Measurements from ENCODE around the gene ETV4. TPM values are rescaled to one million over a fixed set of nuclear protein-coding genes. Genes with fewer than 3 reads are reported as not detected.
A peak's percentile ranks its signal among the peaks of the same experiment; 100 is the strongest.

Gene ETV4
- total and polyA plus RNA-seq, 2 of the 13 experiments (the other 11 are each of a cell fraction or from before 2014, with no cell fraction given) = 128 to 330 TPM

GRCh38 chr17:43483674-43484551 lies 62.2 kb downstream of the ETV4 start, which contains the start of gene DHX8 (continued):
- TF ChIP-seq KAT7 (CRISPR knock-in tag; IDR thresholded peaks at IDR 0.05; ENCODE audit: borderline replicate concordance) (no peak), ZNF713 (CRISPR knock-in tag; IDR thresholded peaks at IDR 0.05) (no peak), ATF6 (CRISPR knock-in tag; conservative IDR thresholded peaks at IDR 0.05) (peak; percentile 97), NCOA5 (CRISPR knock-in tag; IDR thresholded peaks at IDR 0.05) (no peak), MTA1 (CRISPR knock-in tag; IDR thresholded peaks at IDR 0.05; ENCODE audit: borderline replicate concordance) (peak; percentile 74; the same call in 1 of the 2 replicates), SAFB2 (CRISPR knock-in tag; IDR thresholded peaks at IDR 0.05; ENCODE audit: borderline replicate concordance, low read depth) (no peak; the same call in 1 of the 2 replicates), ERF (CRISPR knock-in tag; IDR thresholded peaks at IDR 0.05) (peak; percentile 100), RBM39 (IDR thresholded peaks at IDR 0.05; ENCODE audit: low read depth, low read length, poor library complexity, severe bottlenecking) (peak; percentile 77), ATF5 (CRISPR knock-in tag; IDR thresholded peaks at IDR 0.05; ENCODE audit: low read depth) (peak; percentile 18; the same call in 1 of the 2 replicates), ZNF567 (CRISPR knock-in tag; IDR thresholded peaks at IDR 0.05; ENCODE audit: borderline replicate concordance) (no peak; the same call in 1 of the 2 replicates), HOXD1 (CRISPR knock-in tag; IDR thresholded peaks at IDR 0.05) (peak; percentile 49; the same call in 1 of the 2 replicates), CEBPB (IDR thresholded peaks at IDR 0.05; ENCODE audit: borderline replicate concordance, low read depth, low read length) (no peak), SIN3A (IDR thresholded peaks at IDR 0.05; ENCODE audit: borderline replicate concordance, low read depth, low read length) (peak; percentile 79), EHMT2 (IDR thresholded peaks at IDR 0.05; ENCODE audit: borderline replicate concordance, low read depth, low read length) (no peak), KLF15 (CRISPR knock-in tag; IDR thresholded peaks at IDR 0.05; ENCODE audit: borderline replicate concordance) (no peak; the same call in 1 of the 2 replicates), ZNF20 (CRISPR knock-in tag; IDR thresholded peaks at IDR 0.05) (no peak), ZFP36L1 (CRISPR knock-in tag; IDR thresholded peaks at IDR 0.05) (0 out of 2 replicates have a peak, but pooled peaks have one; percentile 27), ZNF337 (CRISPR knock-in tag; IDR thresholded peaks at IDR 0.05; ENCODE audit: borderline replicate concordance, low read depth) (no peak), IRX3 (CRISPR knock-in tag; IDR thresholded peaks at IDR 0.05; ENCODE audit: borderline replicate concordance, low read depth) (no peak), WIZ (CRISPR knock-in tag; IDR thresholded peaks at IDR 0.05) (peak; percentile 32; the same call in 1 of the 2 replicates), ZNF574 (CRISPR knock-in tag; IDR thresholded peaks at IDR 0.05) (peak; percentile 100), E2F2 (CRISPR knock-in tag; IDR thresholded peaks at IDR 0.05; ENCODE audit: borderline replicate concordance) (peak; percentile 80; the same call in 1 of the 2 replicates)
